Peyer's patch (tissue), 4 donors: ENCODE results near the gene CTCFL. TPM values are rescaled to one million over a fixed set of nuclear protein-coding genes. Genes with fewer than 3 reads are reported as not detected.
A peak's percentile ranks its signal among the peaks of the same experiment; 100 is the strongest.

Experiments used
- DNase-seq, 3 donors: peaks; one replicate each; pipeline ENCODE4 v3.0.0-alpha.2; 2017 to 2019
- H3K27ac ChIP-seq, 4 donors: fragments of 200-600 bp; sonication (generic); one replicate each; pipeline ENCODE4 v1.5.1; 2016 to 2019
- H3K27me3 ChIP-seq, 2 donors: fragments of 200-600 bp; sonication (generic); one replicate each; pipeline ENCODE4 v1.5.1; 2019
- H3K36me3 ChIP-seq, 3 donors: fragments of 200-600 bp; sonication (generic); one replicate each; pipeline ENCODE4 v1.5.1; 2016 to 2019
- H3K4me1 ChIP-seq, 4 donors: fragments of 200-600 bp; sonication (generic); one replicate each; pipeline ENCODE4 v1.5.1; 2016 to 2019
- H3K4me3 ChIP-seq, 4 donors: fragments of 200-600 bp; sonication (generic); 1 replicate in 3 of 4; 2 replicates in 1 of 4; pipeline ENCODE4 v1.5.1; 2016 to 2019; ENCODE audit warnings: mild to moderate bottlenecking in 1 of 4
- H3K9me3 ChIP-seq, 4 donors: fragments of 200-600 bp; sonication (generic); one replicate each; pipeline ENCODE4 v1.5.1; 2016 to 2019; ENCODE audit warnings: mild to moderate bottlenecking in 1 of 4
- POLR2A ChIP-seq, 2 donors: fragments of 450-650 bp; IDR thresholded peaks; one replicate each; pipeline ENCODE4 v1.5.1; 2017; ENCODE audit warnings: antibody characterized with exemption in 2 of 2, mild to moderate bottlenecking in 2 of 2, moderate library complexity in 2 of 2
- total RNA-seq, 4 donors: library from RNA; depleted of rRNA; stranded (reverse); fragments of >200 nt; gene quantifications; one replicate each; pipeline ENCODE4 v1.1.0, GENCODE V29; 2016
- TF ChIP-seq, protein P1 (sequence below), 6 experiments: fragments of 450-650 bp in 4 of 6; fragments of 200-600 bp in 2 of 6; sonication (generic) in 1 of 6; IDR thresholded peaks; one replicate each; pipeline ENCODE4 v1.5.1; 2017 to 2019; ENCODE audit warnings: antibody characterized with exemption in 6 of 6, mild to moderate bottlenecking in 3 of 6, moderate library complexity in 1 of 6

Gene CTCFL
- total RNA-seq, 4 donors from 2014 or later = not detected

DNA sequence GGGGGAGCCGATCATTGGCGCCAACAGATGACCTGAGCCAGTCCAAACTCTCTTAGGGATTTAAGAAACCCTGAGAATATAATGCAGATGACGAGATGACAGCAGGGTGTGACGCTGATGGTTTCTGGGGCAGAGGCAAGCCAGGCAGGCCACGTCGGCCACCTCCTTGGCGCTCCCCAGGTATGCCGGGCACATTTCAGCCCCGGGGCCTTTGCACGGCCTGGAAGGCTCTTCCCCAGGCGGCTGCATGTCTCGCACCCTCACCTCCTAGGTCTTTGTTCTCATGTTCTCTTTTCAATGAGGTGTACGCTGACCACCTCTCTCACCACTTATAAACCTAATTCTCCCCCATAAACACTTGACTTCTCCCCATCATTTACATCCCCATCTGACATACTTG is 68.8 kb downstream of the CTCFL start:
- TF ChIP-seq POLR2A (IDR thresholded peaks at IDR 0.05) = no peak
- TF ChIP-seq, protein P1, sequence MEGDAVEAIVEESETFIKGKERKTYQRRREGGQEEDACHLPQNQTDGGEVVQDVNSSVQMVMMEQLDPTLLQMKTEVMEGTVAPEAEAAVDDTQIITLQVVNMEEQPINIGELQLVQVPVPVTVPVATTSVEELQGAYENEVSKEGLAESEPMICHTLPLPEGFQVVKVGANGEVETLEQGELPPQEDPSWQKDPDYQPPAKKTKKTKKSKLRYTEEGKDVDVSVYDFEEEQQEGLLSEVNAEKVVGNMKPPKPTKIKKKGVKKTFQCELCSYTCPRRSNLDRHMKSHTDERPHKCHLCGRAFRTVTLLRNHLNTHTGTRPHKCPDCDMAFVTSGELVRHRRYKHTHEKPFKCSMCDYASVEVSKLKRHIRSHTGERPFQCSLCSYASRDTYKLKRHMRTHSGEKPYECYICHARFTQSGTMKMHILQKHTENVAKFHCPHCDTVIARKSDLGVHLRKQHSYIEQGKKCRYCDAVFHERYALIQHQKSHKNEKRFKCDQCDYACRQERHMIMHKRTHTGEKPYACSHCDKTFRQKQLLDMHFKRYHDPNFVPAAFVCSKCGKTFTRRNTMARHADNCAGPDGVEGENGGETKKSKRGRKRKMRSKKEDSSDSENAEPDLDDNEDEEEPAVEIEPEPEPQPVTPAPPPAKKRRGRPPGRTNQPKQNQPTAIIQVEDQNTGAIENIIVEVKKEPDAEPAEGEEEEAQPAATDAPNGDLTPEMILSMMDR (IDR thresholded peaks at IDR 0.05) = no peak
- no peak for DNase-seq
- Histone ChIP-seq H3K27ac (no peak overlapping the region), H3K9me3 (no peaks in the 10 kb centered on the region), H3K27me3 (no peaks in the 10 kb centered on the region), H3K4me3 (no peak overlapping the region), H3K36me3 (no peaks in the 10 kb centered on the region), H3K4me1 (peaks cover 0 to 14% (median 7%) of the 10 kb centered on the region in 4 donors)

GRCh38 chr20:57455386-57455785 is 69.6 kb downstream of the CTCFL start:
- TF ChIP-seq POLR2A (IDR thresholded peaks at IDR 0.05) = no peak
- TF ChIP-seq, protein P1 (IDR thresholded peaks at IDR 0.05) = no peak
- H3K4me3 ChIP-seq = no peak overlapping the region
- no peaks in the 10 kb centered on the region for H3K9me3 ChIP-seq
- DNase-seq = no peak
- H3K27ac ChIP-seq = no peak overlapping the region
- H3K36me3 ChIP-seq = no peaks in the 10 kb centered on the region
- peaks cover 0 to 20% (median 12%) of the 10 kb centered on the region in 4 donors for H3K4me1 ChIP-seq
- H3K27me3 ChIP-seq = no peaks in the 10 kb centered on the region

GRCh38 chr20:57451795-57452661 is 72.9 kb downstream of the CTCFL start:
- Histone ChIP-seq H3K36me3 (no peaks in the 10 kb centered on the region), H3K27ac (peak overlapping the region in 3 of 4 donors; percentile 17 to 20 (median 19)), H3K4me3 (no peak overlapping the region), H3K9me3 (no peaks in the 10 kb centered on the region), H3K4me1 (peaks cover 0 to 27% (median 19%) of the 10 kb centered on the region in 4 donors), H3K27me3 (no peaks in the 10 kb centered on the region)
- peak in 1 of 3 donors; percentile 54 for DNase-seq
- TF ChIP-seq, protein P1 (IDR thresholded peaks at IDR 0.05) = no peak

DNA sequence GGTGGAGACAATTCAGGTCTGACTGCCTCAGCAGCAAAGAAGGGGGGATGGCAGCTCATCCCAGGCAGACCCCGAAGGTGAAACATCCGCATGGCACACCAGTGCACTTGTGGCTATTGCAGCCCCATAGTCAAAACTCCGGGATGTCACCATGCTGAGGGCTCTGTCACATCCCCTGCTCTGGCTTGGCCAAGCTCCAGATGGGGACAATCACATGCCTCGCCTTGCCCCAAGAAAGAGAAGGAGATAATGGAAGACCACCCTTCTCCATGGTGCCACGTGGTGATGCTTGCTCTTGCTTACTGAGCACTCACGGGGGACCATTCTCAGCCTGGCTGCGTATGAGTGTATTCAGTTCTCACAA is 73.5 kb downstream of the CTCFL start:
- no peaks in the 10 kb centered on the region for H3K9me3 ChIP-seq
- no peak for DNase-seq
- no peak overlapping the region for H3K4me3 ChIP-seq
- H3K27me3 ChIP-seq = no peaks in the 10 kb centered on the region
- TF ChIP-seq, protein P1 (IDR thresholded peaks at IDR 0.05) = no peak
- no peak for TF ChIP-seq POLR2A (IDR thresholded peaks at IDR 0.05)
- no peaks in the 10 kb centered on the region for H3K36me3 ChIP-seq
- peak overlapping the region in 3 of 4 donors; percentile 17 to 20 (median 19) for H3K27ac ChIP-seq
- H3K4me1 ChIP-seq = peaks cover 0 to 27% (median 19%) of the 10 kb centered on the region in 4 donors

DNA sequence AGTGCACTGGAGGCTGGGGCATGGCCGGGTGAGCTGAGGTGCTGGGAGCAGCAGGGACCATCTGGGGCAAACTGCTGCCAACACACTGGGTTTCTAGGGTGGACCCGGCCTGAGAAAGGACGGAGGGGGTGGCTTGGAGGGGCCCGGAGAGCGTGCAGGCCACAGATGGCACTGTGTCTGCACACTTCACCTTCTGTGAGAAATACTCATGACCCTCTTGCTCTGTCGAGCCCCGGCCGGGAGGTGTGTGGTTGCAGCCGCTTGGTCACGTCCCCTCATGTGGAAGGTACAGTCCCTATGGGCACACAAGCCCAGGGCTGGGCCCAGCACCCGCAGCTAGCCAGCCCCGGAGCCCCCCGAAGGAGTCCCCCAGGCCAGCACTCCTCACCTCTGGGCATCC is 74.0 kb downstream of the CTCFL start:
- peak overlapping the region in 2 of 4 donors; percentile 50 to 63 for H3K27ac ChIP-seq
- peaks cover 0 to 27% (median 19%) of the 10 kb centered on the region in 4 donors for H3K4me1 ChIP-seq
- no peak overlapping the region for H3K4me3 ChIP-seq
- H3K9me3 ChIP-seq = no peaks in the 10 kb centered on the region
- TF ChIP-seq, protein P1 (IDR thresholded peaks at IDR 0.05) = no peak
- TF ChIP-seq POLR2A (IDR thresholded peaks at IDR 0.05) = no peak
- peak in 1 of 3 donors; percentile 41 for DNase-seq
- H3K36me3 ChIP-seq = no peaks in the 10 kb centered on the region
- H3K27me3 ChIP-seq = no peaks in the 10 kb centered on the region
